Activated T-cell treated with anti-CD3 and anti-CD28 coated beads, Interleukin-2, amount 50 U/mL, for 1 hour (primary cell): ENCODE results near the gene ETF1.

Experiments
- DNase-seq: peaks from one replicate; pipeline ENCODE4 v3.0.0-alpha.2; 2020

The ETF1 gene

GRCh38 chr5:138560971-138561370, 17.9 kb upstream of the ETF1 start:
- no peak for DNase-seq

DNA sequence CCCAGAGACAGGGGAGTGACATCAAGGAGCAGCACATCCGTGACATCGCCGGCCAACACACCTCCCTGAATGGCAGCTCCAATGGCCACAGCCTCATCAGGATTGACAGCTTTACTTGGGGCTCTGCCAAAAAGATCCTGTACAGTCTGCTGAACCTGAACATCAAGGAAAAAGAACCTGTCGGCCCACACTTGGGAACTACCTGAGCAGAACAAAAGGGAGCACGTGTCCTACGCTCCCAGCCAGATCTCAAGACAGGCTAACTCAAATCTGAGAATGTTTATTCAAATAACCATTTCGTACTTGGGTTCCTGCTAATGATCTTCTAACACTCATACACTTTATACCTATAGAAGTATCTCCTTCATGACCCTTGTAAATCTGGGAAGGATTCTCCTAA, 16.9 kb upstream of the ETF1 start:
- no peak for DNase-seq

DNA sequence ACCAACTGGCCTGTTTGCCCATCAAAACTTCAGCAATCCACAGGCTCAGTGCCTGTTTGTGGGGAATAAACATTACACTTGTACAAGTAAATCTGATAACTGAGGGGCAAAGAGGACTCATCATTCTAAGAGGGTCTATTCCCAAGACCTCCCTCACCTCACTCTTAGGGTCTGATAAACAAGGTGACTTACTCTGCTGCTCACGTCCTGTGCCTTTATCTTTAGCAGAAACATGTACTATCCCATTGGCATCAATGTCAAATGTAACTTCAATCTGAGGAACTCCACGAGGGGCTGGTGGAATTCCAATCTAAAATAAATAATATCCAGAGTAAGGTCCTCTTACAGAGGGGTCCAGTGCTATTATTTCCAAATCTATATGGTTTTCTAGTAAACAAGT, 14.6 kb upstream of the ETF1 start:
- DNase-seq: no peak

GRCh38 chr5:138554143-138554542, 11.1 kb upstream of the ETF1 start:
- no peak for DNase-seq

DNA sequence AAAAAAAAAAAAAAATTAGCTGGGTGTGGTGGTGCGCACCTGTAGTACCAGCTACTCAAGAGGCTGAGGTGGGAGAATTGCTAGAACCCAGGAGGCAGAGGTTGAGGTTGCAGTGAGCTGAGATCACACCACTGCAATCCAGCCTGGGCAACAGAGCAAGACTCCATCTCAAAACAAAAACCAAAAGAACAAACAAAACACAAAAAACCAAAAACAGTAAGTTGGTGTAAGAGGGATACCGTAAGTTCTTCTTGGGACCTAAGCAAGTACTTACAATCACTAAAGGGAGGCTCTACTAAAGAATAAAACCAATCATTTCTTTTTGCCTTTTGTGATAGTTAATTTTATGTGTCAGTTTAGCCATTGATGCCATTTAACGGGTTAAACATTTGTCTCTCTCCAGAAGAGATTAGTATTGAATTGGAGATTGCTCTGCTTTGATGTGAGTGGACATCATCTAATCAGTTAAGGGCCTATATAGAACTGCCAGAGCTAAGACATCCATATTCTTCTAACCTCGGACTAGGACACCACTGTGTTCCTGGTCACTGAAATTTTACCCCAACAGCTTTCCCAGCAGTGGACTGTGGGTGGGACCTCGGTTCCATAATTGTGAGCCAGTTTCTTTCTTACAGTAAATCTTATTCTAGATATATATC, 10.5 kb upstream of the ETF1 start:
- DNase-seq: no peak

DNA sequence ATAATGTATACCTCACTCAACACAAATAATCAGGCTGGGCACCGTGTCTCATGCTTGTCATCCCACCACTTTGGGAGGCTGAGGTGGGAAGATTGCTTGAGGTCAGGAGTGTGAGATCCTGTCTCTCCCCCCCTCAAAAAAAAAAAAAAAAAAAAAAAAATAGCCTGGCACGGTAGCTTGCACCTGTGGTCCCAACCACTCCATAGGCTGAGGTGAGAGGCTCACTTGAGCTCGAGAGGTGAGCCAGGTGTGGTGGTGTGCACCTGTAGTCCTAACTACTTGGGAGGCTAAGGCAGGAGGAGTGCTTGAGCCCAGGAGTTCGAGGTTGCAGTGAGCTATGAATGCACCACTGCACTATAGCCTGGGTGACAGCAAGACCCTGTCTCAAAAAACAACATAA, 9.6 kb upstream of the ETF1 start:
- DNase-seq: no peak

- DNase-seq: no peak
Observed at GRCh38 chr5:138549414-138549813, 6.4 kb upstream of the ETF1 start.

GRCh38 chr5:138545919-138546562, 3.0 kb upstream of the ETF1 start:
- DNase-seq: no peak

DNA sequence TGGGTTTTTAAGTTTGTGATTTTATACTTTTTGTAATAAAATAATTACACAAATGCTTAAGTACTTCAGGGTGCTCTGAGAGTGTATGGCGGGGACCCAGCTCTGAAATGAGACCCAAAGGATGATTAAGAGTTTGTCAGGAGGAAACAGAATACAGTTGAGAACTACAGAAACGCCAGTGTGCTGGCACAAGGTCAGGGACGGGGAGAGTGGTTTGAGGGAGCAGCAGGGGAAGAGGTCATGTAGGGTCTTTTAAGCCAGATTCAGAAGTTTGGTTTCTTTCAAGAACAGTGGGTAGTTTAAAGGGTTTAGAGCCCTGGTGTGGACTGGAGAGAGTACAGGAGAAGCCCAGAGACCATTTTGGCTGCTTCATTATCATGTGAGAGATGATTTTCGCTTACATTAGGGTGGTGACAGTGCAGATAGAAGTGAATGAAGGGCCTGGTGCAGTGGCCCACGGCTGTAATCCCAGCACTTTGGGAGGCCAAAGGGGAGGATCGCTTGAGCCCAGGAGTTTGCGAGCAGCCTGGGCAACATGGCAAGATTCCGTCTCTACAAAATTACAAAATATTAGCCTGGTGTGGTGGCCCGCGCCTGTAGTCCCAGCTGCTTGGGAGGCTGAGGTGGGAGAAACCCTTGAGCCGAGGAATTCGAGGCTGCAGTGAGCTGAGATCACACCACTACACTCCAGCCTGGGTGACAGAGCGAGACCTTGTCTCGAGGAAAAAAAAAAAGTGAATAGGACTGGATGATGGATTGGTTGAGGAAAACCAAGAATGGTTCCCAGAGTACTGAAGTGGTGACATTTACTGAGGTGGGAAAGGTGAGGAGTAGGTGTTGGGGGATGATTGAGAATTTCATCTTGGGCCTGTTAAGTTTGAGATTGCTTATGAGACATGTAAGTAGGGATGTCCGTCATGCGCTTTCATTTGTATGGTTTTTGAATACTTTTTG, 1.4 kb upstream of the ETF1 start:
- DNase-seq: no peak

DNA sequence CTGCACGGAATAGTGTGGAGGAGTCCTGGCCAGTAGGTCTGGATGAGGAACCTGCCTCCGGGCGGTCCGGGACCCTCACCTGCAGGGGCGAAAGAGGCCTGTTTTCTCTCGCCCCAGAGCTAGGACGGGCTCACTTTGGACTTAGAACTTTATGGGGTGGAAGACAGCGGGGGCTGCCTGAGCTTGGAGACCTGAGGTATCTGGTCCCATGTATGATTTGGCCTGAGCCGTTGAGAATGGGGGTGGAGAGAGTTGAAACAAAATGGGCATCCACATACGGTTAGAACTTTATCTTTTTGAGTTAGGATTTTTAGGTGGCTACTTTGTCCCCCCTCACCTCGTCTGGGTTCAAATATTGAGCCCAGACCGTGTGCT, 681 bp upstream of the ETF1 start:
- DNase-seq: no peak

- DNase-seq: no peak
Observed at GRCh38 chr5:138542180-138542955, 668 bp downstream of the ETF1 start.

DNA sequence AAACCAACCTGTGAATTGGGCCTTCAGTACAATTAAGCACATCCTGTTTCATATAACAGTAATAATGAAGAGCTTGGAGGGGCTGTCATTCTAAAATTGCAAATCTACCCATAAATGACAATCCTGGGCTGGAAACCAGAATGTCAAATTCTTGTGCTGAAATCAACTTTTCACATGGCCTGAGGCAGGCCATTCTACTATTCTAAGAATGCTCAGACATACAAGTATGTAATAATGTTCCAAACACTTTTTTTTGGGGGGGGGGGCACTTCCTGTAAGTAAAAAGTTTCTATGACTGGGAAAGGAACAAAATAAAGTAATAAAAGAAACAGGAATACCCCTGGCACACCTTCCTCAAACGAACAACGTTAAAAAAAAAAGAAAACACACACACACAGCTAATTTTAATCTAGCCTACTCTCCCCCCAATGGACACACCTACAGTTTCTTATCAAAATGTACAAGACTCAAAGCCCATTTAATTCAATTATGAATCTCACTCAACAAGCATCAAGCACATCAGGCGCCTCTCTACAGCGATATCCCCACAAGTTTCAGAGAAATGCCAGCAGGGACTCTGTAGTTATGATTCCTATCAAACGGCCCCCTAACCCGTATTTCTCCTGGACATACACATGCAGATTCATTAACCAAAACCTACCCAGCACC, 1.4 kb downstream of the ETF1 start:
- no peak for DNase-seq

DNA sequence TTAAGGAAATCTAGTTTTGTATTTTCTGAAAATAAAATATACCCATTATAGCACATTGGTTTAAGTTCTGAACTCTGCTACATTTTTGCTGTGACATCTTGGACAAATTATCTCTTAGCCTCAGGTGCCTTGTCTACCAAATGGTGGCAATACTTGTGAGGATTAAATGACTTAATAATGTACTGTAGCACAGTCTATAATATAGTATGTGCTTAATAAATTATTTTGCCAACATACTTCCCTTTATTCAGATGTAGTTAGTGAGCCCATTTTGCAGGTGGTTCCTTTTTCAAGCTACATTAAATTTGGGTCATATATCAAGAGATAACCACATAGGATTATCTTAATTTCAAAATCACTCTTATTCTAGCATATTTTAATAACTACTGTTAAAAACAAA, 3.2 kb downstream of the ETF1 start:
- DNase-seq: no peak

DNA sequence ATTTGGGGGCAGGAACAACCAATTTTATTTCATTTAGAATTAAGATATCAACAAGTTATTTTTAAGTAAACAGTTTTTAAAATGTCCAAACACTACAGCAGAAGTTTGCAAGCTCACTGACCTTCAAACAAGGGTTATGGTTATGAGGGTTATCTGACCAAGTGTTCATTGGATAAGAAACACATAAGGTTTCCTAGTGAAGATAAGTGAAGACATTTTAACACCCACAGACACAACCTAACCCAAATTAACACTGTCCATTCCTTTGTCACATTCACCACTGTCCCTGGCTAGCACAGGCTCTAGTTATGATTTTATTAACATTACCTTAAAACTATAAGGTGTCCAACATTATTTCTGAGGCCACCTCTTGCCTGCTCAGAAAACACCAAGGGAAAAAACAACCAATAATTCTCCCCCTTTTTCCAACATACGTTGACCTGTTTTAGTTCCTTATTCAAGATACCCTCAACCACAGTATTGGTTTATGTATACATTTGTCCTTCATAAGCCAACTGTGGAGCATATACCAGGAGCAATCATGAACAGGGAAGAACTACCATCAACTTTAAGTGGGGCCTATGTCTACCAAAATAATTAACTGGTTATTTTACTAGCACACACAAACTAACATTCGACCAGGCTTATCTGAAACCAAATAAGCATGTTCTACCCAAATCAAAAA, 4.0 kb downstream of the ETF1 start:
- no peak for DNase-seq

- no peak for DNase-seq
Observed at GRCh38 chr5:138536665-138537315, 6.2 kb downstream of the ETF1 start.

GRCh38 chr5:138536215-138536614, 6.8 kb downstream of the ETF1 start:
- no peak for DNase-seq

DNA sequence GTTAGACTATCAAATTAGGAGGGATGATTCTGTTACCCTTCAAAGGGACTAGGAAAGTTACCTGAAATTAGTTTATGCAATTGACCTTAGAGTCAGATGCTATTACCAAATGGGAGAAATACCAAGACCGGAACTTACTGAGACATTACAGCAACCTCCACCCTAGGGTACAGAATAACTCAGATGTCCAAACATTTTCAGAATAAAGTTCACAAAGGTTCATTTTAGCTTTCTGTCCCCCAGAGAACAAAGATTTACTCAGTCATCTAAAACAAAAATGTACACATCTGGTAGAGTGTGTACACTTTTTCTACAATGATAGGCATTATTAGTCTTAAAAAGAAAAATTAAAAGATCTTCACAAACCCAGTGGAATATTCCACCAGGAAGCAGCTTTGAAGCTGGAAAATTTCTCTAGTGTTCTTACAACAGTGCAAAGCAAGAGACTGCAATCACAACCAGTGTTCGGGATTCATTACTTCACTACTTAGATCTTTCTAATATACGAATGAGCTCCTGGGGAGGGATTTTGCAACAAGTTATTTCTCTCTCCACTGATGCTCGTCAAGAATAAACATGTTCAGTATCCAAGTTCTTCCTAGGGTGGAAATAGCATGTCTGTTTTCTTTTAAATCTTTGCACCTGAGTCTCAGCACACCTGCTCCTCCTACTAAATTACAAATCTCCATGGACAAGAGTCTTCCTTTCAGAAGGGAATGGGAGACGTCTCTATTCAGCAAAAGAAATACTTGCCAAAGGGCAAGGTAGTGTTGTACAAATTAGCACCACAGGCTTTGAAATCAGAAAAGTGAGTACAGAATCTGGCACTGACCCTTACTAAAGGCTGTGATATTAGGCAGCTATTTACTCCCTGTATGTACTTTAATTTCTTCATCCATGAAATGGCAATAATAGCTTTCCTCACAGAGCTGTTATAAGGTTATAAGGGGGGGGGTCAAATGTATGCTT, 8.8 kb downstream of the ETF1 start:
- DNase-seq: no peak

GRCh38 chr5:138529812-138530211, 13.2 kb downstream of the ETF1 start:
- no peak for DNase-seq

GRCh38 chr5:138528744-138529469, 14.1 kb downstream of the ETF1 start:
- no peak for DNase-seq
